NT2/D1 (cell line): ENCODE data around the gene DEF6.

Experiments
- SUZ12 ChIP-seq: IDR thresholded peaks from 2 replicates; pipeline ENCODE4 v1.6.1; 2011; ENCODE audit not compliant: insufficient read length, insufficient read depth; ENCODE audit errors: extremely low read depth
- YY1 ChIP-seq: IDR thresholded peaks from 2 replicates; pipeline ENCODE4 v1.6.1; 2011; ENCODE audit not compliant: insufficient read length, insufficient read depth

GRCh38 chr6:35297601-35298481 is at the start of gene DEF6:
- no peak for TF ChIP-seq YY1
- no peak for TF ChIP-seq SUZ12
